RWPE2 (cell line): ENCODE measurements around the gene CACNA1S.

Source experiments
- ATAC-seq: fragments of 200-7000 bp; cut with Tn5 transposase; 3 replicates; pipeline ENCODE4 v1.9.1; 2021; ENCODE audit warnings: low read depth
- DNase-seq: peaks from one replicate; pipeline ENCODE4 v3.0.0-alpha.2; 2020; ENCODE audit warnings: low spot score
- H3K27ac ChIP-seq: fragments of 450-650 bp; 2 replicates; pipeline ENCODE4 v1.5.1; 2017; ENCODE audit warnings: mild to moderate bottlenecking; ENCODE audit not compliant: poor library complexity, severe bottlenecking
- H3K27me3 ChIP-seq: fragments of 250-450 bp; sonication (Bioruptor Pico); 2 replicates; pipeline ENCODE4 v1.5.1; 2021; ENCODE audit warnings: mild to moderate bottlenecking, moderate library complexity; ENCODE audit not compliant: insufficient read depth, poor library complexity, severe bottlenecking
- H3K36me3 ChIP-seq: fragments of 250-450 bp; sonication (Bioruptor Pico); 2 replicates; pipeline ENCODE4 v1.5.1; 2020; ENCODE audit warnings: low read depth, mild to moderate bottlenecking, moderate library complexity
- H3K4me1 ChIP-seq: fragments of 250-450 bp; sonication (Bioruptor Pico); 2 replicates; pipeline ENCODE4 v1.5.1; 2021; ENCODE audit warnings: mild to moderate bottlenecking, moderate library complexity; ENCODE audit not compliant: insufficient read depth, poor library complexity, severe bottlenecking
- H3K4me3 ChIP-seq: fragments of 250-450 bp; sonication (Bioruptor Pico); 2 replicates; pipeline ENCODE4 v1.5.1; 2021; ENCODE audit warnings: mild to moderate bottlenecking, moderate library complexity; ENCODE audit not compliant: severe bottlenecking
- H3K9me3 ChIP-seq: fragments of 250-450 bp; sonication (Bioruptor Pico); 2 replicates; pipeline ENCODE4 v1.5.1; 2021; ENCODE audit warnings: mild to moderate bottlenecking, moderate library complexity; ENCODE audit not compliant: severe bottlenecking
- TF ChIP-seq, protein P1 (sequence below): fragments of 450-650 bp; IDR thresholded peaks from one replicate; pipeline ENCODE4 v1.5.1; 2017; ENCODE audit warnings: mild to moderate bottlenecking, moderate library complexity; ENCODE audit not compliant: poor library complexity, severe bottlenecking

Gene CACNA1S

DNA sequence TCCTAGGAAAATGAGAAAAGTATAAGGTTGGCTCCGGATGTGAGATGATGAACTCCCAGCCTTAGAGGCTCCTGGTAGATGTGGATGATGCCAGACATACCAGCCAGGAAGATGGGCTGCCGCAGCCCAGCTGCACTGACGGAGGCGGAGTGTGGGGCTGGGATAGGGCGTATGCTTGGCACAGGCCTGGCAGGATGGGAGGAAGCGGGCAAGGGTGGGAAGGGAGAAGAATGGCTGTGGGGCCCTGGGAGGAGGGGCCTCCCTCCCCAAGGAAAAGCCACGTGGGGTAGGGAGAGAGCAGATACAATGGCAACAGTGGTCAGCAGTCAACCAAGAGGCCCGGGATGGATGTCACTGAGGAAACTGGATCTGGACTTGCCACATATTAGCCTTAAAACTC is 47.4 kb downstream of the CACNA1S start:
- H3K27me3 ChIP-seq, result no peaks in the 10 kb centered on the region
- DNase-seq (no peak), ATAC-seq (no peak)
- no peaks in the 10 kb centered on the region for H3K4me1 ChIP-seq
- H3K9me3 ChIP-seq, result no peaks in the 10 kb centered on the region
- TF ChIP-seq, protein P1, sequence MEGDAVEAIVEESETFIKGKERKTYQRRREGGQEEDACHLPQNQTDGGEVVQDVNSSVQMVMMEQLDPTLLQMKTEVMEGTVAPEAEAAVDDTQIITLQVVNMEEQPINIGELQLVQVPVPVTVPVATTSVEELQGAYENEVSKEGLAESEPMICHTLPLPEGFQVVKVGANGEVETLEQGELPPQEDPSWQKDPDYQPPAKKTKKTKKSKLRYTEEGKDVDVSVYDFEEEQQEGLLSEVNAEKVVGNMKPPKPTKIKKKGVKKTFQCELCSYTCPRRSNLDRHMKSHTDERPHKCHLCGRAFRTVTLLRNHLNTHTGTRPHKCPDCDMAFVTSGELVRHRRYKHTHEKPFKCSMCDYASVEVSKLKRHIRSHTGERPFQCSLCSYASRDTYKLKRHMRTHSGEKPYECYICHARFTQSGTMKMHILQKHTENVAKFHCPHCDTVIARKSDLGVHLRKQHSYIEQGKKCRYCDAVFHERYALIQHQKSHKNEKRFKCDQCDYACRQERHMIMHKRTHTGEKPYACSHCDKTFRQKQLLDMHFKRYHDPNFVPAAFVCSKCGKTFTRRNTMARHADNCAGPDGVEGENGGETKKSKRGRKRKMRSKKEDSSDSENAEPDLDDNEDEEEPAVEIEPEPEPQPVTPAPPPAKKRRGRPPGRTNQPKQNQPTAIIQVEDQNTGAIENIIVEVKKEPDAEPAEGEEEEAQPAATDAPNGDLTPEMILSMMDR, result no peak
- H3K27ac ChIP-seq, result no peak overlapping the region
- H3K36me3 ChIP-seq, result no peaks in the 10 kb centered on the region
- H3K4me3 ChIP-seq, result no peak overlapping the region

DNA sequence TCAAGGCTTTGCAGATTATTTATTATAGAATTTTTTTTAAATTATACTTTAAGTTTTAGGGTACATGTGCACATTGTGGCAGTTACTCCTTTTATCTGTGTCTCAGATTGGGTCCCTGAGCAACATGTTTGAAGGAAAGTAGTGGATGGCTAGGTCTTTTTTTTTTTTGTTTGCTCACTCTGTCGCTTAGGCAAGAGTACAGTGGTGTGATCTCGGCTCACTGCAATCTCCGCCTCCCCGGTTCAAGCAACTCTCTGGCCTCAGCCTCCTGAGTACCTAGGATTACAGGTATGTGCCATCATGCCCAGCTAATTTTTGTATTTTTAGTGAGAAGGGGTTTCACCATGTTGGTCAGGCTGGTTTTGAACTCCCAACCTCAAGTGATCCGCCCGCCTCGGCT is 49.1 kb downstream of the CACNA1S start:
- Histone ChIP-seq H3K4me3 (no peak overlapping the region), H3K27me3 (no peaks in the 10 kb centered on the region), H3K36me3 (no peaks in the 10 kb centered on the region), H3K4me1 (no peaks in the 10 kb centered on the region), H3K27ac (no peak overlapping the region), H3K9me3 (no peaks in the 10 kb centered on the region)
- TF ChIP-seq, protein P1, result no peak
- no peak for DNase-seq
- no peak for ATAC-seq

DNA sequence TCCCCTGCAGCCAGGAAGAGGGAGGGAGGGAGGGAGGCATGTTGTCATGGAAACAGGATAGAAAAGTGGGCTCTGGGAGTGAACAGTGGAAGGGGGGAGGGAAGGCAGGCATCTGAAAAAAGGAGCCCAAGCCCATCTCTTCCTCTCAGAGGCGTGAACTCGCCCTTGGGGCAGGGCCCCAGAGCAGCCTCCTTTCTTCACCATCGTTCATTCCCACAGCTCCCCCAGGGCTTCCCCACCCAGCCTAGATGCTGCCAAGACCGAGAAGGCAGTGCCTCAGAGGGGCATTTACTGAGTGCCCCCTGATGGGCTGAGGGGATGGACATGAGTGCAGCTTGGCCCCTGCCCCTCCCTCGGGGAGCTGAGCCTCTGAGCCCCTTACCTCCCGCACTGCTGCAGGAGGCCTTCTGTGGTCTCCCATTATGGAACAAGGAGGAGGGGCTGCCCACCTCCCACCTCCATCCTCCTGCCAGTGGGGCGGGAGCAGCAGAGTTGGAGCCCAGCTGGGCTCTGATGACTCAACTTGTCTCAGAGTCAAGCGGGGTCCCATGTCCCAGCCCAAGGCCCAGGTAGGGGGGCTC is 49.6 kb downstream of the CACNA1S start:
- ATAC-seq (no peak), DNase-seq (no peak)
- no peaks in the 10 kb centered on the region for H3K4me1 ChIP-seq
- no peaks in the 10 kb centered on the region for H3K27me3 ChIP-seq
- no peak overlapping the region for H3K4me3 ChIP-seq
- H3K27ac ChIP-seq, result no peak overlapping the region
- H3K36me3 ChIP-seq, result no peaks in the 10 kb centered on the region
- no peaks in the 10 kb centered on the region for H3K9me3 ChIP-seq
- TF ChIP-seq, protein P1, result no peak

DNA sequence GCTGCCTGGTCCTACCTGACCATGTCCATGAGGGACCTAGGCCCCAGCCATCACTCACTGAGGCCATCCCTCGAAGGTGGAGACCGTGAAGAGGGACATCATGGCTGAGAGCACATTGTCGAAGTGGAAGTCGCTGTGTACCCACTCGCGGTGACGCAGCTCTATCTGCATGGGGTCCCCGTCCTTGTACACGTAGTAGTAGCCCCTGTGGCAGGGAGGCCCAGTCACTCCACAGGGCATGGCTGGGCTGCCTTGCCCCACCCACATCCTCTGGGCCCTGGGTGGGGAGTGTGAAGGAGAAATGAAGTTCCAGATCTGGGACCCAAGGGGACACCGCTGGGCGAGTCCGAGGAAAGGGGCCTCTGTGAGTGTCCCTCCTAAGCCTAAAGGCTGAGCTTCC is 50.3 kb downstream of the CACNA1S start:
- H3K9me3 ChIP-seq, result no peaks in the 10 kb centered on the region
- H3K4me1 ChIP-seq, result no peaks in the 10 kb centered on the region
- H3K27ac ChIP-seq, result no peak overlapping the region
- H3K27me3 ChIP-seq, result no peaks in the 10 kb centered on the region
- no peak overlapping the region for H3K4me3 ChIP-seq
- TF ChIP-seq, protein P1, result no peak
- no peaks in the 10 kb centered on the region for H3K36me3 ChIP-seq
- ATAC-seq (no peak), DNase-seq (no peak)

DNA sequence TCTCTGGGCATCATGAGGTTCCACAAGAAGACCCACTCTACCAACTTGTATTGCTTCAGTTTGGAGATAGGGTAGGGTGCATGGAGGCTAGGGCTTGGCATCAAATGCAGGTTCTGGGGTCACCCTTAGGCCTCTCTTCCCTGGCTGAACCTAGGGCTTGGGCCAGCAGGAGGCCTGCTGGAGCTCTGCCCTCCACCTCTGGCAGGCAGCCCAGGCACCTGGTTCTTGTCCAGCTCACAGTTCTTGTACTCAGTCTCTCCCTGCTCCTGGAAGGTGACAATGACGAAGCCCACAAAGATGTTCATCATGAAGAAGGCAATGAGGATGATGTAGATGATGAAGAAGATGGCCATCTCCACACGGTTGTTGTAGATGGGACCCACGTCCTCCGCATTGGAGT is 51.2 kb downstream of the CACNA1S start:
- Histone ChIP-seq H3K27me3 (no peaks in the 10 kb centered on the region), H3K36me3 (no peaks in the 10 kb centered on the region), H3K4me1 (no peaks in the 10 kb centered on the region), H3K9me3 (no peaks in the 10 kb centered on the region), H3K4me3 (no peak overlapping the region), H3K27ac (no peak overlapping the region)
- TF ChIP-seq, protein P1, result no peak
- ATAC-seq (no peak), DNase-seq (no peak)
